AG09319 (cell line): Measurements from ENCODE around the gene NRARP.

Experiments
- DNase-seq: peaks from one replicate; pipeline ENCODE4 v3.0.0-alpha.2; 2010; ENCODE audit warnings: low read depth; ENCODE audit errors: extremely low read depth
- TF ChIP-seq, protein P1 (sequence below): IDR thresholded peaks from 2 replicates; pipeline ENCODE4 v1.5.1; 2011; ENCODE audit warnings: low read depth, mild to moderate bottlenecking, inconsistent platforms, low read length, moderate library complexity

The NRARP gene

DNA sequence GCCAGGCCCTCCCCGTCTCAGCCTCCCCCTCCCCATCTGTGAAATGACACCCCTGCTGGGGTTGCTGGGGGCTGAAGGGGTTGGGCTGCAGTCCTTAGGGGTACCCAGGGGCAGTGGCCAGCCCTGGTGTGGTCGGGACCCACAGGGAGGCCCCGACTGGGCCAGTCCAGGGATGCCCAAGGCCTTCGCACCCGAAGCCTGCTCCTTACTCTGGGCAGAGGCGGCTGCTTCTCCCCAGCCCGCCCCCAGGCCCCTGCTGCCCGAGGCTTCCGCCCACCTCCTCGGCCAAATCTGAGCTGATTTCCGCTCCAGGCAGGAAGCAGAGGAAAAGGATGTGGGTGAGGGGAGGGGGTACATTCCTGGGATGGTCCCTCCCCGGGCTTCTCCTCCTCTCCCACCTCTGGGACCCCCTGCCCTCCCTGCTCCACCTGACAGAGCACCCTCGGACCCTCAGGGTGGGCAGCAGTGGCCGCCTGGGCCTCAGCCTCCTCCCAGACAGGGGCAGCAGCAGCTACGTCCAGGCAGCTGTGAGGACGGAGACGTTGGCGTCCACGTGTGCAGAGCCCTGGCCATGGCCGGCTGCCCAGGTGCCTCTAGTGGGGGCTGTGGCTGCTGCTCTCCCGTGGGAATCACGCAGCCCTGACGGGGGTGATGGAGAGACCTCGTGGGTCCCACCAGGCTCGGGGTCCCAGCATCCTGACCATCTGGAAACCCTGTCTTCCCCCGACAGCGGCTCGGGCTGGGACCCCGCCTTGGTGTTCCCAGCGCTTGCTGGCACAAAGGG, 4.2 kb upstream of the NRARP start:
- no peak for DNase-seq
- TF ChIP-seq, protein P1, sequence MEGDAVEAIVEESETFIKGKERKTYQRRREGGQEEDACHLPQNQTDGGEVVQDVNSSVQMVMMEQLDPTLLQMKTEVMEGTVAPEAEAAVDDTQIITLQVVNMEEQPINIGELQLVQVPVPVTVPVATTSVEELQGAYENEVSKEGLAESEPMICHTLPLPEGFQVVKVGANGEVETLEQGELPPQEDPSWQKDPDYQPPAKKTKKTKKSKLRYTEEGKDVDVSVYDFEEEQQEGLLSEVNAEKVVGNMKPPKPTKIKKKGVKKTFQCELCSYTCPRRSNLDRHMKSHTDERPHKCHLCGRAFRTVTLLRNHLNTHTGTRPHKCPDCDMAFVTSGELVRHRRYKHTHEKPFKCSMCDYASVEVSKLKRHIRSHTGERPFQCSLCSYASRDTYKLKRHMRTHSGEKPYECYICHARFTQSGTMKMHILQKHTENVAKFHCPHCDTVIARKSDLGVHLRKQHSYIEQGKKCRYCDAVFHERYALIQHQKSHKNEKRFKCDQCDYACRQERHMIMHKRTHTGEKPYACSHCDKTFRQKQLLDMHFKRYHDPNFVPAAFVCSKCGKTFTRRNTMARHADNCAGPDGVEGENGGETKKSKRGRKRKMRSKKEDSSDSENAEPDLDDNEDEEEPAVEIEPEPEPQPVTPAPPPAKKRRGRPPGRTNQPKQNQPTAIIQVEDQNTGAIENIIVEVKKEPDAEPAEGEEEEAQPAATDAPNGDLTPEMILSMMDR = no peak

DNA sequence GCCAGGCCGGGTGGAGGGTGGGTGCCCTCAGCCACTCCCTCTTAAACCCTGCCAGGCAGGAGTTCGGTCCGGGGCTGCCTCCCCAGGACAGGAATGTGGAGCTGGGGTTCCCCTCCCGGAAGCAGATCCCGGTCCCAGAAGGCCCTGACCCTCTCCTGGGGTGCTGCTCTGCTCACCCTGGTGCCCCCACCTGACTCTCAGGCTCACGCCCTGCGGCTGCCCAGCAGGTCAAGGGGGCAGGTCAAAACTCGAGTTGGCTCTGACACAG, 3.7 kb upstream of the NRARP start:
- DNase-seq = no peak
- TF ChIP-seq, protein P1 = no peak

DNA sequence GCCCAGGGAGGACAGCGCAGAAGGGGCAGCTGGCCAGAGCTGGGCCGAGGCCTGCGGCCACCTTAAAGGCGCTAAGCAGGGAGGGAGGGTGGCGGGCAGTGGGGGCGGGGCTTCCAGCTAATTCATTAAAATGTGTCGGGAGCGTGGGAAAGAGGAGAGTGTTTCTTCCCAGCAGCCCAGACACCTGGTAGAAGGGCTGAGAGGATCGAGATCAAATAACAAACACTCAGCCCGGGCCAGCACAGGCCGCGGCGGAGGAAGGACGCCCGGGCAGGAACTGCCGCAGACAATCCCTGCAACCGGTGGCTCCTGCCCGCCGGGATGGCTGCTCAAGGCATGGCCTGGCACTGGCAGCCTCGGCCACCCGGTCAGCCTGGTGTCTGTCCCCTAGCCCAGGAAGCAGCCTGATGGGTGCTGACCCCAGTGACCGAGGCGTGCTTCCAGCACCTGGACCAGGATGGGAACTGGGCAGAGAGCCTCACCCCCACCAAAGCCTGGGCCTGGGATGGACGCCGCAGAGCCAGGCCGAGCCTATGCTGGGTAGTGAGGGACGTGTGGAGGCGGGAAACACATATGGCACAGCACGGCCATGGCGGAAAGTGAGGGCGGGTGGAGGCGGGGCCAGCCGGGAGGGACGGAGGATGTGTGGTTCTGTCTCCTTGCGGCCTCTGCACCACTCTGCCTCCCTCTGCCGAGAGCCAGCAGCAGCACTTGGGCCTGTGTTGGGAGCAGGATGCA, 3.2 kb upstream of the NRARP start:
- TF ChIP-seq, protein P1 = no peak
- DNase-seq = no peak

DNA sequence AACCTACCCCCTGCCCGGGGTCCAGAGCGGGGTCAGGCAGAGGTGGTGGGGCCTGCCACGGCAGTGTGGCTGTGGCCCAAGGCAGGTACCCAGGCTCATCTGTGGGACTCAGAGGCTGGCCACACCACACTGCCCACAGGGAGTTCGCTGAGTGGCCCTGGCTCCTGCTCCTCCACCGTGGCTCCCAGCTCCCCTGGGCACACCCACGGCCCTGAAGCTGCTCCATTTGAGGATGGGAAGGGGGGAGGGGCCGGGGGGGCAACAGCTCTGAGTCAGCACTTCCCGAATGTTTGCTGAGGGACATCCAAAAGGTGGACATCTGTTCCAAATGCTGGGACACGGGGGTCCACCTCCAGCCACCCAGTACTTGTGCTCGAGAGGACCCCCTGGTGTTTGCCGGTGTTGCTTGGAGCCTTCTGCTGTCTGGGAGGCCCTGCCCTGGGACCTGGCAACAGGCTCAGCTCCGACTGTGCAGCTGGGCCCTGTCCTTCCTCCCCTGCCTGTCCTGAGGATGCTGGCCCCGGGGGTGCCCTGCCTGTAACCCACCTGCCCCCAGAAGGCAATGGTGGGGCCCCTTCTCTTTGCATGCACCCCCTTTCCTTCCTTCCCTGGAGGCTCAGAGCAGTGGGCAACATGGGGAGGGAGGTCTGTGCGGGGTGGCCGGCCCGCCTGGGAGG, 2.5 kb upstream of the NRARP start:
- TF ChIP-seq, protein P1 = no peak; the same call in 1 of the 2 replicates
- no peak for DNase-seq

DNA sequence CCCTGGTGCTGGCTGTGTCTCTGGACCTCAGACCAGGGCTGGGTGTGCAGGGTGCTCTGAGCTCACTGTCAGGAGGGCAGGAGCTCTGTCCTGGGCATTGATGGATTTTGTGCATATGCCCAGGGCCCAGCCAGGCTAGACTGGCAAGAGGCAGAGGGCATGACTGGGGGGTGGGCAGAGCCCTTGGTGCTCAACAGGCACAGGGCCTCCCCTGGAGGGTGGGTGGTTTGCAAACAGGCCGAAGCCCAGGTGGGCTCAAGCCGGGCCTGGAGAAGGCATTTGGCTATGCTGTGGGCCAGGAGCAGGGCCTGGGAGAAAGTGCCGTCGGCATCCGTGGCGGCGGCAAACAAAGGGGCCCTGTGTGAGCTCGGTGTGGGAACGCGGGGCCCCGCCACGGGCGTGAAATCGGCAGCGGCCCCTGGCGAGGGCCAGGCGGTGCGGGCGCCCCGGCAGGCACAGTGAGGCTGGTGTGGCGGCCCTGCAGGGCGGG, 1.9 kb upstream of the NRARP start:
- TF ChIP-seq, protein P1 = no peak
- no peak for DNase-seq

DNA sequence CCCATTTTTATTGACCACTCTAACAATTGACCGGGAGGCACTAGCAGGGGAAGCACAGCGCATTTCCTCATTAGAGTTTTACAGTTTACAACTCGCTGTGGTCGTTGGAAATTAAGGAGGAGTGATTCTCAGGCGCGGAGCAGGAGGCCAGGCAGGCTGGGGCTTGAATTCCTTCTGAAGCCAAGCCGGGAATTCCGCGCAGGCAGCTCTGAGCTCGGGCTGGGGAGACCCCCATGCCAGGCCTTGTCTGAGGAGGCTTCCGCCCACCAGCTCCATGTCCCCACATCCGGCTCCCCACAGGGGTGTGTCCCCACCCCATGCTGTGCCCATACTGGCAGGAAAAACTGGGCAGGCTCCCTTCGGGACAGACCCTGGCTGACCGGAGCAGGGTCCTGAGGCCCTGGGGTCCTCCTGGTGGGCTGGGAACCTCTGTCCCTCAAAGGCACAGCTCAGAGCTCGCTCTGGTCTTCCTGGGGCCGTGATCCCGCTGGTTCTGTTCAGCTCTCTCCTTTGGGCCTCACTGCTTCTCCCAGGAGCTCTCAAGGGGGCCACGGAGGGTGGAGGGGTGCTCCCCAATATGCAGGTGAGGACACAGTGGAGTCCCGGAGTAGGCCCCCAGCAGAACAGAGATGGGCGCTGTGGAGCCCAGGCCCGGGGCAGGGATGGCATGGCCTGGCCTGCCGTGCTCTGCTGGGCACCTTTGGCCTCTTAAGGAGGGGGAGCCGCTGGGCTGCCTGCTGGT, 1.3 kb upstream of the NRARP start:
- DNase-seq = no peak
- TF ChIP-seq, protein P1 = no peak
